SK-N-SH treated with all-trans-retinoic acid at 6 μM for 48 hours (cell line): ENCODE data around the gene ZMIZ1.

ENCODE experiments used
- ARNTL ChIP-seq: fragments of 450-650 bp; formaldehyde crosslinking; IDR thresholded peaks from 2 replicates; pipeline ENCODE4 v1.5.0; 2020; ENCODE audit warnings: low read depth, mild to moderate bottlenecking, moderate library complexity, borderline replicate concordance
- ZFP30 ChIP-seq: fragments of 450-650 bp; formaldehyde crosslinking; IDR thresholded peaks from 2 replicates; pipeline ENCODE4 v1.5.0; 2022; ENCODE audit warnings: mild to moderate bottlenecking, moderate library complexity
- ZNF565 ChIP-seq: fragments of 450-650 bp; formaldehyde crosslinking; conservative IDR thresholded peaks from 2 replicates; pipeline ENCODE4 v1.5.0; 2020; ENCODE audit warnings: low read depth, mild to moderate bottlenecking, moderate library complexity
- ZNF70 ChIP-seq: fragments of 450-650 bp; formaldehyde crosslinking; IDR thresholded peaks from 2 replicates; pipeline ENCODE4 v1.5.0; 2020; ENCODE audit warnings: mild to moderate bottlenecking, moderate library complexity

GRCh38 chr10:79285315-79286197, 216.8 kb downstream of the ZMIZ1 start:
- TF ChIP-seq ARNTL (CRISPR knock-in tag) (no peak), ZNF565 (CRISPR knock-in tag) (no peak), ZNF70 (CRISPR knock-in tag) (no peak), ZFP30 (CRISPR knock-in tag) (no peak)
